OCI-LY1 (cell line): ENCODE measurements around the gene NMRK2.

Experiments
- EZH2 ChIP-seq: fragments of 200-600 bp; sonication (generic), shearing (Covaris generic); IDR thresholded peaks from 2 replicates; pipeline ENCODE4 v1.8.0; 2017; ENCODE audit warnings: borderline replicate concordance, mixed run types, mild to moderate bottlenecking, antibody characterized with exemption, low read length, moderate library complexity, mixed read lengths
- TF ChIP-seq, protein P1 (sequence below): fragments of 200-600 bp; sonication (generic), shearing (Covaris generic); IDR thresholded peaks from 2 replicates; pipeline ENCODE4 v1.5.1; 2017; ENCODE audit warnings: mild to moderate bottlenecking, antibody characterized with exemption, low read length, moderate library complexity, mixed read lengths

DNA sequence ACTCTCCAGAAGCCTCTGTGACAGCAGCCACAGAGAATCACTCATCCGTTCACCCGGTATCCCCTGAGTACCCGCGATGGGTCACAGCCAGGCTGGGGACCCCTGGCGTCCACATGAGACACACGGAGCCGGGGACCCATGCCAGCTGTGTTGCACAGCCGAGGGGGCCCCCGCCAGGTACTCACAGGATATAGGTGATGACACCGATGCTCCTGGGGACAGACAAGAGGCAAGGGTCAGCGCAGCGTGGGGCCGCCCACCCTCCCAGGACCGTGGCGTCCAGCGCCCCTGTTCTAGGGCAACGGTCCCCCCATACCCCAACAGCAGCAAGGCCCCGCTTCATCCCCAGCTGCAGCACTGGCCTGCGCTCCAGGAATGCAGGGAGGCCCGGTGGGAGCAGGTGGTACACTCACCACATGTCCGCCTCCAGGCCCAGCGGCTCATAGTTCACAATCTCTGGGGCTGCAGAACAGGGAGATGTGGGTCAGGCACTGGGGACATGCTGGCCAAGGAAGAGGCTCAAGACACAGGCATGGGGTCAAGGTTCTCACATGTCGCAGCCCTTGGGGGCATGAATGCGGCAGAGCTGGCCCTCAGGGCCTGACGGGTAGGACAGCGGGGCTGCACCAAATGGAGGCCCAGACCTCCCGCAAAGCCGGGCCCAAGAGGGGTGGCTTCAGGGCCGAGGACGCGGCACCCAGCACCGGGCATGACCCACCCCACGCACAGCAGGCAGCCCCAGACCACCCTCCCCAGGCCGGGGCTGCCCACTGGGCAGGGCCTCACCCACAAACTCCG lies 30.8 kb downstream of the NMRK2 start:
- TF ChIP-seq, protein P1, sequence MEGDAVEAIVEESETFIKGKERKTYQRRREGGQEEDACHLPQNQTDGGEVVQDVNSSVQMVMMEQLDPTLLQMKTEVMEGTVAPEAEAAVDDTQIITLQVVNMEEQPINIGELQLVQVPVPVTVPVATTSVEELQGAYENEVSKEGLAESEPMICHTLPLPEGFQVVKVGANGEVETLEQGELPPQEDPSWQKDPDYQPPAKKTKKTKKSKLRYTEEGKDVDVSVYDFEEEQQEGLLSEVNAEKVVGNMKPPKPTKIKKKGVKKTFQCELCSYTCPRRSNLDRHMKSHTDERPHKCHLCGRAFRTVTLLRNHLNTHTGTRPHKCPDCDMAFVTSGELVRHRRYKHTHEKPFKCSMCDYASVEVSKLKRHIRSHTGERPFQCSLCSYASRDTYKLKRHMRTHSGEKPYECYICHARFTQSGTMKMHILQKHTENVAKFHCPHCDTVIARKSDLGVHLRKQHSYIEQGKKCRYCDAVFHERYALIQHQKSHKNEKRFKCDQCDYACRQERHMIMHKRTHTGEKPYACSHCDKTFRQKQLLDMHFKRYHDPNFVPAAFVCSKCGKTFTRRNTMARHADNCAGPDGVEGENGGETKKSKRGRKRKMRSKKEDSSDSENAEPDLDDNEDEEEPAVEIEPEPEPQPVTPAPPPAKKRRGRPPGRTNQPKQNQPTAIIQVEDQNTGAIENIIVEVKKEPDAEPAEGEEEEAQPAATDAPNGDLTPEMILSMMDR: no peak
- TF ChIP-seq EZH2: no peak
